NCI-H446 treated with DMSO at 0.1 percent for 48 hours (cell line): Measurements from ENCODE around the gene C6orf89.

Source experiments
- DNase-seq: peaks from one replicate; lab custom pipeline; 2025; lab: John Stamatoyannopoulos, UW

Gene C6orf89, protein sequence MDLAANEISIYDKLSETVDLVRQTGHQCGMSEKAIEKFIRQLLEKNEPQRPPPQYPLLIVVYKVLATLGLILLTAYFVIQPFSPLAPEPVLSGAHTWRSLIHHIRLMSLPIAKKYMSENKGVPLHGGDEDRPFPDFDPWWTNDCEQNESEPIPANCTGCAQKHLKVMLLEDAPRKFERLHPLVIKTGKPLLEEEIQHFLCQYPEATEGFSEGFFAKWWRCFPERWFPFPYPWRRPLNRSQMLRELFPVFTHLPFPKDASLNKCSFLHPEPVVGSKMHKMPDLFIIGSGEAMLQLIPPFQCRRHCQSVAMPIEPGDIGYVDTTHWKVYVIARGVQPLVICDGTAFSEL

DNA sequence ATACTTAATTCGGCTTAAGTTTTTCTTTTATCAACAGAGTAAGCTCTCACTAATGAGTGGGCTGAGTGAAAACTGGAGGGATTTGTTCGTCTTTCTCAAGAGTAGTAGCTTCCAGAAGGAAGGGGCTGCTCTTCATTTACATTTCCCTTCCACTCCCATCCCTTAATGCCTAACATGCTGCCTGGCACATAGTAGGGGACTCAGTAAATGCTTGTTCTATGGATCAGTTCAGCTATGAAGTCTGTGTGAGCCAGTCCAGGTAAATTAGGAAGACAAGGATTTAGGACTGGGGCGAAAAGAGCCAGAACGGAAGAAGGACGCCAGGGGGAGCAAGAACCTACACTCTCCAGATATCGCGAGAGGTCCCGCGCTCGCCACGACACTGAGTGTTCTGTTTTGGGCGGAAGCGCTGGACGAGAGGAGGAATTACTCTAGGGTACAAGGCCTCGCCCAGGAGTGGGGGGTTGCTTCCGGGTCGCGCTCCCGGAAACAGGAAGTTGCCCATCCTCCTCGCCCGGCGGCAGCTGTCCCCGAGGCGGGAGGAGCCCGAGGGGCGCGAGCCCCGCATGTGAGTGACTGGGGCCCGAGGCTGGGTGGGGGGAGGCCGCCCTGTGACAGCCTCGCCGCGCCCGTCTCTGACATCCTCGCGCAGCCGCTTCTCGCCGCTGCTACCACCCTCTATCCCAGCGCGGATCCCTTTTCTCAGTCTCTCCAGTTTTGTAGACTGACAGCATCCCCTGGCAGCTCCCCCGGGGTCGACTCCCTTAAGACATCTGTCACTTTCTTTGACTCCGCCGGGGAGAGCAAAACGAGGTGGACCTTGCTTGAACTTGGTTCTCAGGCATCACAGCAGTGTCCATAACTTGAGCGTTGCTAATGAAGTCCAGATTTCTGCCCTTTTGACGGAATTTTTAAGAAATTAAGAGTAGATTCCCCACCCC is at the start of gene C6orf89:
Gene C6orf89 (plus strand): TSS at position 492 of the 941 bp plus-strand sequence. CDS start 13,493 bp downstream, outside the sequence.
- peak; percentile 97 for DNase-seq

DNA sequence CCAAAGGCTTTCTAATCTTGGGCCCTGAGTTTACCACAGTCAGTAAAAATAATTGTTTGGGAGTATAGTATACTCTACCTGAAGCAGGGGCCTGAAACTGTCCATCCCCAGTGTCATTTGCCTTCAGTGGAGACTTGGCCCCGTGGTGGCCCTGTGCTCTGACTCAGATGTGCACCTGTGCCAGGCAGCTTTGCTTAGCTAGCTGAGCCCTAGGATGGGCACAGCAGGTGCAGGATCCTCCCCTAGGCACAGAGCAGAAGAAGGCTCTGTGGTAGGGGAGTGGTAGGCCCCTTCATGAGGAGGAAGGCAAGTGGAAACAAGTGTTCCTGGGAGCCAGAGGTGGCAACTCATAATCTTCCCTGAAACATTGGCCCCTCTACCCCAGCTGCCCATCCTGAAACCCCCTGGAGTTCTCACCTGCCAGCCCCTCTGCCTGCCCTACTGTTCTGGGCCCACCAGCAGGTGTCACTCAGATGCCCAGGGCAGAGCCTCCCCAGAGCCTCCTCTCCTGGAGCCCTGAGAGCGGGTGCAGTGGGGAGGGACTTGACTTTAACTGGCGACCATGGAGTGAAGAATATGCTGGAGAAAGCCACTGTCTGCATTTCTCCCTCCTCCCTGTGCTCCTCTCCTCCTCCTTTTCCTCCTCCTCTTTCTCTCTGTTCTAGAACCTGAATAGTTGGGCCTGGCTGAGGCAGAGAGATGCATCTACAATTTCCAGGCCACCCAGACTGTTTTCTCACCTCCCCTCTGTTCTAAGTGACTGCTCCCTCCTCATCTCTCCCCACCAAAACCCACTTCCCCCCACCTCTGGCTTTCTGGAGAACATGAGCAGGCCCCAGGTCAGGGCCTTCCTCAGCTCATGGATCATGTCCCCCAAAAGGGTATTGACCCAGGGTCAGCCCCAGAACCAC is 49.4 kb upstream of the C6orf89 start:
- no peak for DNase-seq

DNA sequence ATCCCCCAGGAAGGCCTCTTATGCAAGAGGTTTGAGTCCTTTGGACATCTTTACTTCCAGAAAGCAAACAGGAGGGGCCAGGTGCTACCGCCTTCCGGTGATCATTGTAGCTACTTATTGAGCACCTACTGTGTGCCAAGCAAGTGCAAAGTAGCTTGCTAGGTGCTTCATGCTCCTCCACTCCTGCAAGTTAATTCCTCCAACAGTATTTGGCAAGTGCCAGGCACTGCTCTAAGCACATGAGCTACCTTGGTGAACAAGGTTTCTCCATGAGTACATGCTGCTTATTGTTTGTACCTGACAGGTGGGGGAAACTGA is 48.8 kb upstream of the C6orf89 start:
- no peak for DNase-seq

DNA sequence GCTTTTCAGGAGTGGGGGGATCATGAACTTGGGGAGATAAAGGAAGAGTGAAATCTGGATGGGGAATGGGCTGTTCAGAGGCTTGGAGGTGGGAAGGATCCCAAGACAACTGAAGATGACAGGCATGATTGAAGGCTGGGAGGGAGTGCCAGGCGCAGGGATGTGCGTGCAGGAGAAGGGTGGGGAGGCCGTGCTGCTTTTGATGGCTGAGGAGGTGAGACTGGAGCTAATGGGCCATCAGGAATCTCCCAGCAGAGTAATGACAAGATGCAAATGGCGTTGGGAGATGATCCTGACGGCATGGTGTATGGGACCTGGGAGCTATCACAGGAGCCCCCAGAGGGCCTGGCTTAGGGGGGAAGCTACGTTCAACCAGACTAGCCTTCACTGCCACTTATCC is 48.1 kb upstream of the C6orf89 start:
- no peak for DNase-seq

DNA sequence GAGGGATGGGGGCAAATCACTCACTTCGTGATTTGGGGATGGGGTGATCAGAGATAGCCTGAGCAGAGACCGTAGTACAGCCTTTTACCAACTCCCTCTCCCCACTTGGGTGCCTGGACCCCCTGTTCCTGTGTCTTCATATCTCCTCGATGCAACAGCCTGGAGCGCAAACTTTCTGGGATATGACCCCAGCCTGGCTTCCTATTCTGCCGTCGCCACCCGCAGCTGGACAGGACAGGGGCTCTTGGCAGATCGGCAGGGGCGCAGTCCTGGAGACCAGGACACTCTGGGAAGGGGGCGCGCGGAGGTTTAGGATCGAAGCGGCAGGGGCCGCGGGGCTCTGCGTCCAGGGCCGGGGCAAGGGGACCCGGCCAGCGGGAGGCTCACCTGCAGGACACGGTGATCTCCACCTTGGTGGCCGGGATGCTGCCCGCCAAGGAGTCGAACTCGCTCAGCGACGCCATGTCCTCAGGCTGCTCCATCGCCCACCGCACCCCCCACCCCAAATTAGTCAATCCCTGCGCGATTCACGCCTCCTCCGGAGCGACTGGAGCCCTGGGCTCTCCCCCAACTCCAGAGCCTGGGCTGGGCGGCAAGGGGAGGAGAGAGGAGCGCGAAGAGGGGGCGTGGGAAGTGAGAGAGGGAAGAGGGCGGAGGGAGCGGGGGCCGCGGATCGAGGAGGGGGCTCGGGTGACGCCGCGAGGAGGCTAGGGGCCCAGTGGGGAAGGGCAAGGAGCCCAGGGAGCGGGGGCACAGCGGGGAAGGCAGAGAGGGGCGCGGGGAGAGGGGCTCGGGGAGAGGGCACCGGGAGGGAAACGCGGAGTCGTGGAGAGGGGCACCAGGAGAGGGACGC is 46.6 kb upstream of the C6orf89 start, which contains the start of gene CPNE5:
Gene CPNE5 (minus strand): TSS at position 549 of the 853 bp plus-strand sequence. CDS start 67 bp downstream, at position 482.
- no peak for DNase-seq

DNA sequence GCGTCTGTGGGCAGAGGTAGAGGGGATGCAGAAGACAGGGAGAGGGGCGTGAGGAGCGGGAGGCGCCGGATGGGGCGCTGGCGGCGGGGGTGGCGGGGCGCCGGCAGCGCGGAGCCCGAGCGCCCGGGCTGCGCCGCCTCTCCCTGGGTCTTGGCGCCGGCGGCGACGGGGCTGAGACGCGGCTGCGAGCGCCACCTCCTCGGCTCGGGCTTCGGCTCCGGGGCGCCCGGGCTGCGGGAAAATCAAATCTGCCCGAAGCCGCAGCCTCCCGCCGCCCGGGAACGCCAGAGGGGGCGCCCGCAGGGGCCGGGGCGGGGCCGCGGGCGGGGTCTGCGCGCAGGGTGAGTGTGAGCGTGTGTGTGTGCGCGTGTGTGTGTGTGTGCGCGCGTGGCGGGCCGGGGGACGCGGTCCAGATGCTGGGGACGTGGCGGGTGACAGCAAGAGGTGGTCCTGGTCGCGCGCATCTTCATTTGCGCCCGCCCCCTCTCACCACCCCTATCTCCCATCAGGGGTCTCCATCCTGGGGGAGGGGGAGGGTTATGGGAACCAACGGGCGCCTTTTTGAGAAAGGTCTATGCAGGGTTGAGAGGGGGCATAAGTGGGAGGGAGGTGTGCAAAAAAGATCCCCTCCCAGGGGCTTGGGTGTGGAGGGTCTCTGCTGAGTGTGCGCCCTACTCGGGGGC is 45.9 kb upstream of the C6orf89 start:
- no peak for DNase-seq

DNA sequence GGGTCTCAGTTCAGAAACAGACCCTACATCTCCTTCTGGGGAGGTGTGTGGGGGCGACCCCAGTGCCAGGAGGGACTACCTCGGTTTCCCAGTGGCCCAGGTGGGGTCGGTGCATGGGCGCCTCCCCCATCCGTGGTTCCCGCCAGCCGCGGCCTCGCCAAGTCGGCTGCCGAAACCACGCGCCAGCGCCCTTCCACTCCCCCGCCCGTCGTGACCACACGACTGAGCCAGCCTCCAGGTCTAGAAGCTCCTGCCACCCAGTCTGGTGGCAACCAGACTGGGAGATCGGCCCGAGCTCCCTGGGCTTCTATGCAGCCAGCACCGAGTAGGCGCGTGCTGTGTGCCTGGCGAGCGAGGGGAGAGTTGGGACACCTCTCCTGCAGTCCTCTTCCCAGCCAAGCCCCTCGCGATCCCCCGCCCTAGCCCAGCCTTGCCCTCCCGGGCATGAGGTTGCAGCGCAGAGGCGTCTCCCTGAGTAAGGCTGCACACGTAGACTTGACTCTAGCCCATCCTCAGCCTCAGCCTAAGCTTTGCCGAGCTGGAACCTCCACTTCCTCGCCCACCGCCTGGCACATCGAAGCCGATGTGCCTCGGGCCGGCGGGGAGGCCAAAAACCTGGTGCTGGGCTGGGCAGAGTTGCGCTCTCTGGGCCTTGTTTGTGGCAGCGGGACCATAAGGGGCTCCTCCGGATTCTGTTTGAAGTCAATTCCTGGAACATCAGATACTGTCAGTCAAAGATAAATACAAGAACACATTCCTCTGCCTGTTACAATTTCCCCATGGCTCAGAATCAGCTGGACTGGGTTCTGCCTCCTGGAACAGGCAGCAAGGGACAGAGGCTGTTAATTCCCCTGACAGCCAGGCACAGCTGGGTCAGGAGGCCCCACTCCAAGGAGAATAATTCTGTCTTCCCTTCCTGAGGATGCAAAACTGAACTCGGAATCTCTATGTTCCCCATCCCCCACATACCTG is 45.0 kb upstream of the C6orf89 start:
- no peak for DNase-seq

DNA sequence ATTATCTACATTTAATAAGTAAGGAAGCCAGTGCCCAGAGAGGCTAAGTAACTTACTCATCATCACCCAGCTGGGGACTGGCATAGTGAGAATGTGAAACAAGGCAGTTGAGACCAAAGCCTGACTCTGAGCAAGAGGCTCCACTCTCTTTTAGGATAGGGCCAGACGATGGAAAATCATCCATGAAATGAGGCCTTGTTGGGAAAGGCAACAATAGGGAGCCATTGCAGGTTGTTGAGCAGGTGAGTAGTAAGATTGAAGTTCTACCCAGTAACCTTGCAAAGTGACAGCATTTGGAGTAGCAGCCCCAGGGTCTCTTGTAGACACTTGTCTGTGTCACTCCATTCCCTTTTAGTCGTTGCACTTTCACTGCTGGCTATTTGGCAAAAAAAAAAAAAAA is 44.0 kb upstream of the C6orf89 start:
- DNase-seq, result no peak

DNA sequence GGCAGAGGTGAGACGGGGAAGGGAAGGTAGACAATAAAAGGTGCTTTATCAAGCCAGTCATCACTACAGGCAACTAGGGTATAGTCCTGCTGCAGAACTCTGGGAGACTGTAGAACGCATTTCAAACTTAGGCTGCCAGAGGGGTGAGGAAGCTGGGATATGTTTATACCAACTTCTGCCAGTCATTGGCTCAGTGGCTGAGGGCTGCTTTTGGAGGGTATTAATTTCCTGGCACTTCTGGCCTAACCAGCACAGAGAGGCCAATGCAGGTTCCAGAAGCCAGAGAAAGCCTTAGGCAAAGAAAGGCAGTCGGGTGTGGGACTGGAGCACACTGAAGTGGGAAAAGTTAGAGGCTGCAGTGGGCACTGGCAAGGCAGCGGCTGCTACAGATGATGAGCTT is 42.6 kb upstream of the C6orf89 start:
- DNase-seq, result no peak

DNA sequence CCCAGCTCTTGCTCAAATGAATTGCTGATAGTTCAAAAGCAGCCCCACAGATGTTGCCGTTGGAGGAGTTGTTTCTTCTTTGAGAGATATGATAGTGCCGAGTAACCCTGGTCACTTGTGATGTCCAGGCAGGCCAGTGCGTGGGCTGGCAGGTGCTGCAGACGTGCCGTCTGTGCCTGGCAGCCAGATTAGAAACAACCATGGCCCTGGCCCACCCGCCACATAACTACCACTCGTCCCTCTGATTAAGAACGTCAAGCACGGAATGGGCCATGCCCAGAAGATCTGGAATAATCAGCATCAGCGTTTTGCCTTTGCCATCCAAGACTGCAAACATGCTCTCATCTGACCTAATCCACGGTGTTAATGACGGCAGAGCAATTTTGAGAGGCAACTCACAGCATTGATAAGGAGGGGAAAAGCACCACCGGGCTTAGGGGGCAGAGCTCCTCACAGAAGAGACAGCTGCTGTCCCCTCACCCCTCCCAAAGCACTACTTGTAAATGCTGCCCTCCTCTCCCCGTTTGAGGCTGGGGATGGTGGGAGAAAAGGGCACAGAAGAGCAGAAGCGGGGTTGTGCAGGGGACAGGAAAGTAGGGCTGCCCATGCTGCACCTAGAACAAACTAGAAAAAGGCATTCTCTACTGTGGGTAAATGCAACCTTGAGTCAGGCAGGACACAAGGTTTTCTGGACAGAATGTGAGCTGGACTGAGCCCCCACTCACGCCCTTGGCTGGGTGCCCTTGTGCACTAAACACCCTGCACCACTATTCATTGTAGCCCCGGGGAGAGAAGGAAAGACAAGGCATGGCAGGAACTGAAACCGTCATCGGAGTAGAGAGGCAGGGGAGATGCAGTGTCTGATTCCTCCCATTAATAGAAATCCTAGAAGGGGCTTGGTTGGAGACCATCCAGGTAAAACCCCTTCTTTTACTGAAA is 41.3 kb upstream of the C6orf89 start:
- DNase-seq, result no peak

DNA sequence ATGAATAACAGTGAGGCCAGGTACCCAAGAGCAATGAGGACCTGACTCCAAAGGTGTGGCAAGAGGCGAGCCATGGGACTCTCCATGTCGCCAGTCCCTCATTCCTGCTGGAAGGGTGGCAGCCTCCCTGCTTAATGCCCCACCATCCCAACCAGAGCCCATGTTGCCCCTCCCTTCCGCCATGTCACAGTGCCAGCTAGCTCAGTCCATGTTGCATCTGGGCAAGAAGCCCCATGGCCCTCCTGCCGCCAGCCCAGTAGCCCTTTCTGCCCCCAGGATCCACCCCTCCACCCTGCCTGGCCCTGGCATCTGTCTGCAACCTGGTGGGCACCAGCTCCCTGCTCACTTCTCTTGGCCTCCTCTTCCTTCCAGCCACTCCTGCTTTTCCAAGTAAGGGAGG is 40.5 kb upstream of the C6orf89 start:
- DNase-seq, result no peak

DNA sequence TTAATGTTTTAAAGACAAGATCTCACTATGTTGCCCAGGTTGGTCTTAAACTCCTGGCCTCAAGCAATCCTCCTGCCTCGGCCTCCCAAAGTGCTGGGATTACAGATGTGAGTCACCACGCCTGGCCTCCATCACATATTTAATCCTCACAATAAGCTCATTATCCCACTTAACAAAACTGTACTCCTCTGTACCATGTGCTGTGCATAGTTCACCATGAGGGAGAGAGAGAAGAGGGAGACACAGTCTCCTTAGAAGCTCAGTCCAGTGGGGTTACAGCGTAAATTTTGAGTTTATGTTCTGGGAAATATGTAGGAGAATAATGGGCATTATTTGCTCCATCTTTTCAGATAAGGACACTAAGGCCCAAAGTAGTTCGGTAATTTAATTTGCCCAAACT is 38.6 kb upstream of the C6orf89 start:
- DNase-seq, result no peak

DNA sequence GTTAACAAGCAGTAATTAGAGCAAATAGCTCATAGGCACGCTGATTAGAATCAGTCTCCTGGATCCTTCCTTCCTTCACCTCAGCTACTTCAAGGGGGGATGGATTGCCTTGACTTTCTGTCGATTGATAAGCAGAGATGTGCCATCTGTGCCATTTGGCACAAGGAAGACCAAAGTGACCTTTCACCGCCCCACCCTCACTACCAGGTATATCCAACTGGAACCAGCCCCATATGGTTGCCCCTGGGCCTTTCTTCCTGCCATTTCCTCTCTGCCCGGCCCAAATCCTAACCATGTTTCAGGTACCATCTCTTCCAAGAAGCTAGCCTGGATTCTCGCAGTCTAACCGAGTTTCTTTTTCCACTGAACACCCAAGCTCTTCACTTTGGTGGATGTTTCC is 37.8 kb upstream of the C6orf89 start:
- DNase-seq, result no peak

DNA sequence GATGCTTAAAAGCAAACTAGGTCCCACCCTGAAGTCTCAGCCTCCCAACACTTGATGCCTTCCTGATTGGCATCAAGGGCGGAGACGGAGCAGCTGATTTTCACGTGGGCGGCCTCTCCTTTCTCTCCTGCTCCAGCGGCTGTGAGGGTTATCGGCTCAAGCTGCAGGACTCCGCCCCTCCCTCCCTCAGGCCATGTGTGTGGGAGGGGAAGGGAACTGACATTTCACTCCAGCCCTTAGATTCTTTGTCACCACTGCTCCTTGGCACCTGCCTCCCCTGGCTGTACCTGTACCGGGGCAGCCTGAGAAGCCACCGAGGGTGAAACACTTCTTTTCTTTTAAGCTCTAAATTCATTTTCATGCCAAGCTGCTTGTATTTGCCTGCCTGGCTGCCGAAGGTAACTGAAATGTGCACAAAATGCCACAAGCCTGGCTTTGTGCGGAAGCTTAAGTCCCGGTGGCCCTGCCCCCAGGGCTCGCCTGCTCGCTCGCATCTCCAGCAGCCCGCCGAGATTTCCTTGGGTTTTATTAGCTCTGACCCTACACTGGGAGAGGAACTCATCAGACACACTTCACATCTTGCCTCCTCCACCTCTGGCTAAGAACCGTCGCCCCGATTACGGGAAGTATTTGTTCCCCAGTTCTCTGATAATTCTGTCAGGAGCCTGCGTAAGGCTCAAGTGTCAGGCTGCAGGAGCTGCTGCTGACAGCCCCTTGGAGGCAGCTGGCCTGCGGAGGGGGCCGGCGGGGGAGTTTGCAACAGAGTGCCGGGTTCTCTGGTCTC is 36.9 kb upstream of the C6orf89 start:
- no peak for DNase-seq

DNA sequence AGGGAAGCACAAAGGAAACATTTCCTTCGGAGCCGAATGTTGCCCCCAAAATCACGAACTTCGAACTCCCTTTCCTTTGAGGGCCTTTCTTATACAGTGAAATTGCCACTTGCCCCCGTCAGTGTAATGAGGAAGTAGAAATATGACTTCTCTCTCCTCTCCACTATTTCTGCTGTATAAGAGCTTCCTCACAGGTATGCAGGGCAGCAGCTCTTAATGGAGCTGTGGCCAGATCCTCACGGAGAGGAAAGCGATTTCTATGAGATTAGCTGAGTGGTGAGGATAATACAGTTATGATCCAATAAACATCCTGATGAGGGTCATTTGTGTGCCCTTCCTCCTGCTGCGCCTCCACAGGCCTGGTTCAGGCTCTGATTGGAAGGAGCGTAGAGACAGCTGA is 35.7 kb upstream of the C6orf89 start:
- no peak for DNase-seq

DNA sequence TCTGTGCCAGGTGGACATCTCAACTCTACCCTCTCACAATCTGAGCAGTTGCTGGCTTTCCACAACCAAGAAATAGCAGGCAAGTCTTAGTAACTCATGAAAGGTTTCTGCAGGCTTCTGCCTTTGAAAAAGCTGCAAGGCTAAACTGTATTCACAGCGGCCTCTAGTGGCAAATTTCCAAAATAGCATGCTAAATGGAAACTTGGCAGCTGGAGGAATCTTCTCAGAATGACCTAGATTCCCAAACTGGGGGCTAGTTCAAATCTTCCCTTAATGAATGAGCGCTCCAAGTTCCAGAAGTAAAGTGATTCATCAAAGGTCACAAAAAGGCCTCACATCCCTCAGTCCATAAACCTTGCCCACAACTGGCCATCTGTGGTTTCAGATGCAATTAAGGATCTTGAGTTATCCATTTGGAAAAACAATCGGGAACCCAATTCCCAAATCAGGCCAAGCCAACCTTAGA is 34.6 kb upstream of the C6orf89 start:
- peak; percentile 12 for DNase-seq

DNA sequence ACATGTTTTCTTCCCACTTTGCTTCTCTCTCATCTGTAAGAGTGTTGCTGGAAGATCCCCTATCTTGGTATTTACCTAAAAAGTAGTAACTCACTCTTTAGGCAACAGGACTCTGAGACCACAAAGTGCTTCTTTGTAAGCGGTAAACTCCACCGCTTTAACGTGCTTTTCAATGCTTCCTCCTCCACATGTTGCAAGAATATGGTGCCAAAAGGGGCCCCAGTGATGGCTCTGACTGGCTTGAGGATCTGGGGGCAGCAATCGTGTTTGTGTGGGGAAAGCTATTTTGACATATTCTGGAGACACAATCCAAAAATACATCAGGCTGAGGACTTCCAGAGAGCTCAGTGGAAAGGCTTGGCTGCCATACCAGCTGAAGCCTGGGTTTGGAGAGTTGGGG is 34.1 kb upstream of the C6orf89 start:
- no peak for DNase-seq
